Lower leg skin (tissue), 3 donors: ENCODE measurements around the gene AFDN.

Experiments used
- CTCF ChIP-seq, 3 donors: fragments of 450-650 bp; IDR thresholded peaks; one replicate each; pipeline ENCODE4 v1.5.1; 2016; ENCODE audit warnings: antibody characterized with exemption in 3 of 3, mild to moderate bottlenecking in 3 of 3, moderate library complexity in 2 of 3
- POLR2A ChIP-seq, 2 donors: fragments of 450-650 bp; IDR thresholded peaks; one replicate each; pipeline ENCODE4 v1.6.1; 2016 to 2017; ENCODE audit warnings: antibody characterized with exemption in 2 of 2, mild to moderate bottlenecking in 1 of 2, moderate library complexity in 1 of 2

GRCh38 chr6:167858842-167859664 lies 32.3 kb downstream of the AFDN start:
- TF ChIP-seq CTCF (IDR thresholded peaks at IDR 0.05) (no peak), POLR2A (IDR thresholded peaks at IDR 0.05) (no peak)
